DOHH2 (cell line): Measurements from ENCODE around the gene TRERF1.

Source experiments
- H3F3A ChIP-seq: fragments of 200-600 bp; sonication (generic), shearing (Covaris generic); 2 replicates; pipeline ENCODE4 v1.6.0; 2016; ENCODE audit warnings: antibody characterized with exemption, mild to moderate bottlenecking; ENCODE audit not compliant: control insufficient read depth, insufficient read depth
- H3K27ac ChIP-seq: fragments of 200-600 bp; sonication (generic); 2 replicates; pipeline ENCODE4 v1.5.1; 2014; ENCODE audit warnings: low read depth, mild to moderate bottlenecking, low read length, moderate library complexity
- H3K27me3 ChIP-seq: fragments of 200-600 bp; sonication (generic); 2 replicates; pipeline ENCODE4 v1.6.1; 2014; ENCODE audit warnings: mild to moderate bottlenecking, low read length, mixed read lengths; ENCODE audit not compliant: control insufficient read depth
- H3K36me3 ChIP-seq: fragments of 200-600 bp; sonication (generic); 2 replicates; pipeline ENCODE4 v1.6.1; 2014; ENCODE audit warnings: mild to moderate bottlenecking, low read length, moderate library complexity, mixed read lengths; ENCODE audit not compliant: control insufficient read depth
- H3K4me1 ChIP-seq: fragments of 200-600 bp; sonication (generic); 2 replicates; pipeline ENCODE4 v1.6.1; 2014; ENCODE audit warnings: mild to moderate bottlenecking, low read length, mixed read lengths; ENCODE audit not compliant: control insufficient read depth
- H3K4me2 ChIP-seq: fragments of 200-600 bp; sonication (generic); 2 replicates; pipeline ENCODE4 v1.6.0; 2014; ENCODE audit warnings: mild to moderate bottlenecking, low read length, moderate library complexity
- H3K4me3 ChIP-seq: fragments of 200-600 bp; sonication (generic); 2 replicates; pipeline ENCODE4 v1.5.1; 2014; ENCODE audit warnings: mild to moderate bottlenecking, low read length, mixed read lengths
- H3K79me2 ChIP-seq: fragments of 200-600 bp; sonication (generic); 2 replicates; pipeline ENCODE4 v1.6.1; 2014; ENCODE audit warnings: mild to moderate bottlenecking, low read length, mixed read lengths; ENCODE audit not compliant: control insufficient read depth
- H3K9me2 ChIP-seq: fragments of 200-600 bp; sonication (generic); replicated peaks from 2 replicates; pipeline ENCODE4 v1.6.1; 2014; ENCODE audit warnings: mild to moderate bottlenecking, low read length, mixed read lengths; ENCODE audit not compliant: control insufficient read depth
- H3K9me3 ChIP-seq: fragments of 200-600 bp; sonication (generic); 2 replicates; pipeline ENCODE4 v1.6.1; 2014; ENCODE audit warnings: antibody characterized with exemption, low read length, mixed read lengths; ENCODE audit not compliant: control insufficient read depth, insufficient read depth
- H4K20me1 ChIP-seq: fragments of 200-600 bp; sonication (generic); 2 replicates; pipeline ENCODE4 v1.6.0; 2014; ENCODE audit warnings: low read depth, mild to moderate bottlenecking, antibody characterized with exemption, low read length, moderate library complexity; ENCODE audit not compliant: control insufficient read depth, insufficient read depth
- CTCF ChIP-seq: fragments of 200-600 bp; sonication (generic); IDR thresholded peaks from one replicate; pipeline ENCODE4 v1.5.1; 2014; ENCODE audit warnings: antibody characterized with exemption, mild to moderate bottlenecking, low read depth, low read length; ENCODE audit not compliant: poor library complexity, severe bottlenecking
- EZH2phosphoT487 ChIP-seq: fragments of 200-600 bp; sonication (generic); IDR thresholded peaks from 2 replicates; pipeline ENCODE4 v1.6.1; 2017; ENCODE audit warnings: borderline replicate concordance, mild to moderate bottlenecking, antibody characterized with exemption, low read length, moderate library complexity, mixed read lengths

The TRERF1 gene

GRCh38 chr6:42366999-42367352 is 84.8 kb downstream of the TRERF1 start:
- Histone ChIP-seq H3K27ac (peak overlapping the region; percentile 36), H3K79me2 (peaks cover 73% of the 10 kb centered on the region), H3K27me3 (no peaks in the 10 kb centered on the region), H3K4me1 (peaks cover 48% of the 10 kb centered on the region), H3K9me2 (no peaks in the 10 kb centered on the region), H3K4me3 (peak overlapping the region; percentile 65), H3K4me2 (peak overlapping the region; percentile 77), H3K36me3 (peaks cover 5% of the 10 kb centered on the region; the same call in 1 of the 2 replicates), H4K20me1 (peaks cover 8% of the 10 kb centered on the region), H3F3A (0 out of 2 replicates have a peak, but pooled peaks cover 4% of the 10 kb centered on the region), H3K9me3 (no peaks in the 10 kb centered on the region)
- TF ChIP-seq EZH2phosphoT487 (no peak), CTCF (no peak)

DNA sequence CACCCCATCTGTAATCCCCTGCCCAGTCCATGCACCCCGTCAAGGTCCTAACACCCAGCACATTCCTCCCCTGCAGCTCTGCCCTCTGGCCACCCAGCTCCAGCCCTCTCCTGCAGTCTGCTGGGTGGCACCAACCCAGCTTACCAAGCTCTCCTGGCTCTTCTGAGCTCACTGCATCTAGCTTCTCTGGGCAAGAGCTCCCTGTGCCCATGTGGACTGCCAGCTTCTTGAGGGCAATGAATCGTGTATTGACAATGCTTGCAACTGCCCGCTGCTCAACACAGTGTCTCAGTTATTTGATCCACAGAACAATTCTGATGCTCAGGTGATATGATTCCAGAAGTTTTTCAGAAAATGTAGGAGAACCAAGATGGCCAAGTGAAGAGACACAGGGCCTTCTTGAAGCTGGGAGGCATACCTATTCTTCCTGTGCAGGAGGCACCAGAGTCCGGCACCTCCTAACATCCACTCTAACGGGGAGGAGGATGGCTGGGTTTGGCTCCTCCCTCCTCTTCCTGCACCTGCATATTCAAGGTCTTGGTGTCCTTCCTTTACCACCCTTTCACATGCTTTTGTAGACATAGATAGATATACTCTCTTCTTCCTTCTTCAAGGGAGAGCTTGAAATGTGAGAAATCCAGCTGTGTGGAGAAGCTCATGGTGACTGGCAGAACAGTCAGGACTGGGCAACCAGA is 85.6 kb downstream of the TRERF1 start:
- peaks cover 8% of the 10 kb centered on the region for H4K20me1 ChIP-seq
- TF ChIP-seq EZH2phosphoT487 (no peak), CTCF (no peak)
- H3K36me3 ChIP-seq: peaks cover 11% of the 10 kb centered on the region; the same call in 1 of the 2 replicates
- H3K4me3 ChIP-seq: no peak overlapping the region
- no peak overlapping the region for H3K27ac ChIP-seq
- peak overlapping the region; percentile 77 for H3K4me2 ChIP-seq
- H3K9me2 ChIP-seq: no peaks in the 10 kb centered on the region
- no peaks in the 10 kb centered on the region for H3K27me3 ChIP-seq
- H3K4me1 ChIP-seq: peaks cover 48% of the 10 kb centered on the region
- 0 out of 2 replicates have a peak, but pooled peaks cover 4% of the 10 kb centered on the region for H3F3A ChIP-seq
- peaks cover 73% of the 10 kb centered on the region for H3K79me2 ChIP-seq
- H3K9me3 ChIP-seq: no peaks in the 10 kb centered on the region

DNA sequence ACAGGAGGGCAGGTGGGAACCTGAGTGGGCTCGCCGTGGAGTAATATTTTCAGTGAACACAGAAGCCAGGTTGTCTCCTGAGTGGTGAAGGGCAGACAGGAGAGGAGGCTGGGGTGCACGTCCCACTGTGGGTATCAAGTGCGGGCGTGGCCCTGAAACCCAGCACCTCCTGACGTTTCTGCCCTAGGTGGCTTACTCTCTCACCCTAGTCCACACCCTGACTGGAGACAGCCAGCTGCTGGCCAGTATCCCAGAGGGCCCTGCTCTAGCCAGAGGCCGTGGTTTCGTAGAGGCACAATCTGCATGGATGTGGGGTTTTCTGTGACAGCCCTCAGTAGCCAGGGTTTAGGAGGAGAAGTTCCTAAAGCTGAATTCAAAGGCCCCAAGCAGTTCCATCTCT is 86.7 kb downstream of the TRERF1 start:
- Histone ChIP-seq H3K4me3 (no peak overlapping the region), H3K9me3 (no peaks in the 10 kb centered on the region), H3K4me1 (peaks cover 44% of the 10 kb centered on the region), H3K9me2 (no peaks in the 10 kb centered on the region), H3K36me3 (peaks cover 15% of the 10 kb centered on the region), H3K4me2 (no peak overlapping the region), H3K27ac (no peak overlapping the region), H4K20me1 (peaks cover 7% of the 10 kb centered on the region), H3K79me2 (peaks cover 68% of the 10 kb centered on the region), H3F3A (0 out of 2 replicates have a peak, but pooled peaks cover 4% of the 10 kb centered on the region), H3K27me3 (no peaks in the 10 kb centered on the region)
- TF ChIP-seq EZH2phosphoT487 (no peak), CTCF (no peak)
